Naive B cell (primary cell): ENCODE results near the gene LST1. TPM values are rescaled to one million over a fixed set of nuclear protein-coding genes. Genes with fewer than 3 reads are reported as not detected.

Experiments used
- ATAC-seq, 2 donors: fragments of 150-1000 bp; cut with Tn5 transposase; 2 replicates each; pipeline ENCODE4 v1.10.0; 2021; ENCODE audit warnings: low read depth in 2 of 2, mild to moderate bottlenecking in 2 of 2, moderate library complexity in 2 of 2
- DNase-seq: peaks from one replicate; pipeline ENCODE4 v3.0.0; 2022
- H3K27ac Mint-ChIP-seq, 6 donors: one replicate each; pipeline ENCODE4 v1.8.0; 2020 to 2022; ENCODE audit warnings: mild to moderate bottlenecking in 6 of 6, mixed read lengths in 6 of 6, moderate library complexity in 5 of 6, inconsistent platforms in 2 of 6
- H3K27me3 Mint-ChIP-seq, 3 donors: one replicate each; pipeline ENCODE4 v1.8.0; 2021 to 2022; ENCODE audit warnings: mixed read lengths in 3 of 3, mild to moderate bottlenecking in 1 of 3
- H3K36me3 Mint-ChIP-seq, 2 donors: one replicate each; pipeline ENCODE4 v1.8.0; 2020 to 2022; ENCODE audit warnings: mixed read lengths in 2 of 2, inconsistent platforms in 1 of 2, mild to moderate bottlenecking in 1 of 2
- H3K4me1 Mint-ChIP-seq, 3 donors: one replicate each; pipeline ENCODE4 v1.8.0; 2020 to 2022; ENCODE audit warnings: mixed read lengths in 3 of 3, inconsistent platforms in 1 of 3, mild to moderate bottlenecking in 1 of 3, moderate library complexity in 1 of 3
- H3K4me3 Mint-ChIP-seq, 8 donors: one replicate each; pipeline ENCODE4 v1.8.0; 2020 to 2022; ENCODE audit warnings: mild to moderate bottlenecking in 8 of 8, mixed read lengths in 8 of 8, moderate library complexity in 8 of 8, inconsistent platforms in 2 of 8
- H3K9me3 Mint-ChIP-seq, 7 donors: one replicate each; pipeline ENCODE4 v1.8.0; 2020 to 2022; ENCODE audit warnings: mixed read lengths in 7 of 7, mild to moderate bottlenecking in 5 of 7, inconsistent platforms in 2 of 7, moderate library complexity in 1 of 7
- polyA plus RNA-seq, 6 donors: library from polyadenylated mRNA; unstranded; fragments of 300-500 nt; fragmentation: Illumina TruSeq; gene quantifications; one replicate each; pipeline ENCODE4 v1.2.3, GENCODE V29; 2021; ENCODE audit warnings: low read depth in 6 of 6

The LST1 gene
- polyA plus RNA-seq, 6 donors from 2014 or later, result 28.2 to 78.2 (median 35.2) TPM

DNA sequence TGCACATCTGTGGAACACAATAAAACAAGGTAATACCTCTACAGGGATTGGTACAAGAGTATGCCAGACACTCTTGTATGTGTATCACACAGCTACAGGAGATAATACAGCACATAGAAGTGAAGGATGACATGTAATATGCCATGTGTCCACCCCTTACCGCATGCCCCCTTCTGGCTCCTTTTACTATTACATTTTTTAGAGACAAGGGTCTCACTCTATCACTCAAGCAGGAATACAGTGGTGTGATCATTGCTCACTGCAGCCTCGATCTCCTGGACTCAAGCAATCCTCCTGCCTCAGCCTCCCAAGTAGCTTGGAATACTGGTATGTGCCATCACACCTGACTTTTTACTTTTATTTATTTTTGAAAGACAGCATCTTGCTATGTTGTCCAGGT lies 10.9 kb downstream of the LST1 start:
- Mint-ChIP-seq H3K36me3 (no peaks in the 10 kb centered on the region), H3K9me3 (no peaks in the 10 kb centered on the region), H3K27ac (peak overlapping the region in 5 of 6 donors; percentile 29 to 79 (median 54)), H3K4me3 (peak overlapping the region; percentile 36 to 77 (median 60)), H3K4me1 (peaks cover 33 to 64% (median 51%) of the 10 kb centered on the region in 3 donors), H3K27me3 (no peaks in the 10 kb centered on the region)
- DNase-seq (peak; percentile 78), ATAC-seq (peak; percentile 77 to 78)

- Mint-ChIP-seq H3K27me3 (peaks cover 0 to 5% (median 0%) of the 10 kb centered on the region in 3 donors), H3K4me3 (no peak overlapping the region), H3K36me3 (no peaks in the 10 kb centered on the region), H3K9me3 (no peaks in the 10 kb centered on the region), H3K4me1 (peaks cover 0 to 6% (median 3%) of the 10 kb centered on the region in 3 donors), H3K27ac (no peak overlapping the region)
- ATAC-seq (no peak), DNase-seq (no peak)
Observed at GRCh38 chr6:31607317-31607716, 21.2 kb downstream of the LST1 start.

DNA sequence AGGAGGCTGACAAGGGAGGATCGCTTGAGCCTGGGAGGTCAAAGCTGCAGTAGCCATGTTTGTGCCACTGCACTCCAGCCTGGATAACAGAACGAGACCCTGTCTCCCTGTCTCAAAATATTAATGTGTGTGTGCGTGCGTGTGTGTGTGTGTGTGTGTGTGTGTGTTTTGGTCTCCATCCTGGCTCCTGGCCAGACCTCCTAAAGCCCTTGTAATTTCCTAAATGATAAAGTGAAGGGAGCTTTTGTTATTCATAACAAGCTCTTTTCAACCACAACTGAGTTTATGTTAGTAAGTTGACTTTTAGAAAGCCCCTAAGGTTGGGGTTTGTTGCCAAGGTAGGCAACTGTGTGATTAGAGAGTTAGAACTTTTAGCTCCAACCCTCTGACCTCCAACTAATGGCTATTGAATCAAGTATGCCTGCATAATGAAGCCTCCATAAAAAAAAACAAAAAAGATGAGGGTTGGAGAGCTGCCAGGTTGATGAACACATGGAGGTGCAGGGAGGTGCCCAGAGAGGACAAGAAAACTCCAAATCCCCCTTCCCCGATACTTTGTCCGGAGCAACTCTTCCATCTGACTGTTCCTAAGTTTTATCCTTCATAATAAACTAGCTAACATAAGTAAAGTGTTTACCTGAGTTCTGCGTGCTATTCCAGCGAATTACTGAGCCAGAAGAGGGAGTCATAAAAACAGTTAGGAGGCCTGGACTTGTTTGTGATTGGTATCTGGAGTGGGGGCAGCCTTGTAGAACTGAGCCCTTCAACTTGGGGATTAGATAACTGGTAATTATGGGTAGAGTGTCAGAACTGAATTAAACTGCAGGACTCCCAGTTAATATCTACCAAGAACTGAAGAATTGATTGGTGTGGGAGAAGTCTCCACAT lies 23.7 kb downstream of the LST1 start:
- no peak for DNase-seq
- Mint-ChIP-seq H3K9me3 (no peaks in the 10 kb centered on the region), H3K27ac (no peak overlapping the region), H3K4me1 (peaks cover 10 to 13% (median 11%) of the 10 kb centered on the region in 3 donors), H3K4me3 (no peak overlapping the region), H3K36me3 (no peaks in the 10 kb centered on the region), H3K27me3 (no peaks in the 10 kb centered on the region)
- no peak for ATAC-seq

DNA sequence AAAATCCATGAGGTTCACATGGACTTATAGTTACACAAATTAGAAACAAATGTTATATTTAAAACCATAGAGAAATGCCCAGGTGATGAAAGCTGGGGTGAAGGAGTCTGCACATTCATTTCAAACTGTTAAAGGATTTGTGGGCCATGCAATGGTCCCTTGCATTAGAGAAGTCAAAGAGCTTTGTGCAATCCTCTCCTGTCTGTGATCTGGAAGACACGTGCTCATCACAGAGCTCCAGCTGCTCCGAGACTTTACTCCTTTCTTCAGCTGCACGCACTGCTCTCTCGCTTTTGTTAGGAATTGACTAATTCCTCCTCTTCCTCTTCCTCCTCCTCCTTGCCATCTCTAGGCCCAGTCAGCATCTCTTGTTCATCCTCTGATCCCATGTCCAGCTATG lies 24.9 kb downstream of the LST1 start:
- H3K4me3 Mint-ChIP-seq, result no peak overlapping the region
- no peak for ATAC-seq
- H3K4me1 Mint-ChIP-seq, result peaks cover 22 to 25% (median 23%) of the 10 kb centered on the region in 3 donors
- no peaks in the 10 kb centered on the region for H3K36me3 Mint-ChIP-seq
- no peaks in the 10 kb centered on the region for H3K9me3 Mint-ChIP-seq
- H3K27me3 Mint-ChIP-seq, result no peaks in the 10 kb centered on the region
- peak overlapping the region in 1 of 6 donors; percentile 56 for H3K27ac Mint-ChIP-seq
- no peak for DNase-seq

- Mint-ChIP-seq H3K27ac (peak overlapping the region in 5 of 6 donors; percentile 40 to 92 (median 58)), H3K27me3 (no peaks in the 10 kb centered on the region), H3K9me3 (no peaks in the 10 kb centered on the region), H3K4me1 (peaks cover 29 to 34% (median 31%) of the 10 kb centered on the region in 3 donors), H3K36me3 (no peaks in the 10 kb centered on the region), H3K4me3 (peak overlapping the region in 4 of 8 donors; percentile 56 to 88 (median 80))
- peak; percentile 72 to 73 for ATAC-seq
- no peak for DNase-seq
Observed at GRCh38 chr6:31614075-31614619, 28.1 kb downstream of the LST1 start.

DNA sequence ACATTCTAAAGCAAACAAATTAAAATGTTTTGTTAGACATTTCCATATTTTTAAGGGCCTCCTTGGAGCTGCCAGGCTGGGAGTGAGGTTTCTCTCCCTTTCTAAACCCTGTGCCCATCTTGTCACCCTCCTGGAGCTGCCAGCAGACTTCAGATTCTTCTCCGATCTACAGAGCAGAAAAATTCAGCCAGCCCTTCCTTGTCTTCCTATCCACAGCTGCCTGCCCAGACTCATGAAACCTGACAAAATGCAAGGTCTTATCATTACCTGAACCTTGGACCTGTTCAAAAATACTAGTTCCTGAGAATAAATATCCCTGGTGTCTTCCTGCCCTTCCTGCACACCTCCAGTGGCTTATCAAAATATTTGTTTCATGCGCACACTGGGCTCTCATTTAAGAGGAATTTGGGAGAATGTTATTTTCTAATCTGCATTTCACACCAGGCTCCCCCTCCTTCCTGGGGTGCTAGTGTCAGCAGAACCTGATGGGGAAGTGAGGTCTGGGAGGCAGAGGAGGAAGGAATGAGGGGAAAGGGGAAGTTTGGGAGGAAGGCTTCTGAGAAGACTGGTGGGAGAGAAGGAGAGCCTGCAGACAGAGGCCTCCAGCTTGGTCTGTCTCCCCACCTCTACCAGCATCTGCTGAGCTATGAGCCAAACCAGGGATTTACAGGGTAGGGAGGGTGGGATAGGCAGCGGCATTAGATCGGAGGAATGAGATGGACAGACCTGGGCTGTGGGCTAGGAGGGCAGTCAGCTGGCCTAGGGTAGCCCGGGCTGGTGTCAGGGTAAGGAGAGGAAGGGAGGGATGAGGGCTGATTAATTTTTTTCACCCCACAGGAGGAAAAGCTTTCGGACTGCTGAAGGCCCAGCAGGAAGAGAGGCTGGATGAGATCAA lies 28.9 kb downstream of the LST1 start, which contains the start of gene AIF1:
Gene AIF1 (plus strand): TSS at position 551 of the 895 bp plus-strand sequence. CDS start 96 bp downstream, at position 647.
- DNase-seq, result no peak

DNA sequence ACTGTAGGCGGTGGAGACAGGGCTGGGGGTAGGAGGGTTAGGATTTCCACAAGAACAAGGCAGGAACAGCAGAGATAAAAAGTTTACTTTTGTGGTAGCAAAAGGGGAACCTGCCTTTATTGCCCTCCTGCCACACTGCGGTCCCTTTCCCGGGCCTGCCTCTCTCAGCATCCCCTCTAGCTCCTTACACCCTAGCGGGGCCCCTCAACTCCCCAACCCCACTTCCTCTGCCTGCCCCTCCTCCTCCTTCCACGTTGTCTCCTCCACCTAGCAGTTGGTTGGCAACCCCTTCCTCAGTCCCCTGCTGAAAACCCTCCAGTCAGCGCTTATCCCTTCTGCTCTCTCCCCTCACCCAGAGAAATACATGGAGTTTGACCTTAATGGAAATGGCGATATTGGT lies 29.7 kb downstream of the LST1 start:
- H3K9me3 Mint-ChIP-seq, result peaks cover 0 to 1% (median 0%) of the 10 kb centered on the region in 7 donors
- H3K4me3 Mint-ChIP-seq, result peak overlapping the region in 6 of 8 donors; percentile 55 to 74 (median 56)
- H3K36me3 Mint-ChIP-seq, result no peaks in the 10 kb centered on the region
- DNase-seq (peak; percentile 38), ATAC-seq (no peak)
- no peaks in the 10 kb centered on the region for H3K27me3 Mint-ChIP-seq
- H3K4me1 Mint-ChIP-seq, result peaks cover 29 to 44% (median 36%) of the 10 kb centered on the region in 3 donors
- H3K27ac Mint-ChIP-seq, result peak overlapping the region; percentile 60 to 81 (median 72)

More for the DNA sequence above, 28.9 kb downstream of the LST1 start, which contains the start of gene AIF1:
- no peaks in the 10 kb centered on the region for H3K9me3 Mint-ChIP-seq
- ATAC-seq, result peak; percentile 24 to 38
- no peaks in the 10 kb centered on the region for H3K27me3 Mint-ChIP-seq
- peaks cover 29 to 41% (median 31%) of the 10 kb centered on the region in 3 donors for H3K4me1 Mint-ChIP-seq
- H3K27ac Mint-ChIP-seq, result peak within 1 kb of the TSS; percentile 60 to 92 (median 86)
- no peaks in the 10 kb centered on the region for H3K36me3 Mint-ChIP-seq
- H3K4me3 Mint-ChIP-seq, result peak within 1 kb of the TSS; percentile 54 to 88 (median 68)

DNA sequence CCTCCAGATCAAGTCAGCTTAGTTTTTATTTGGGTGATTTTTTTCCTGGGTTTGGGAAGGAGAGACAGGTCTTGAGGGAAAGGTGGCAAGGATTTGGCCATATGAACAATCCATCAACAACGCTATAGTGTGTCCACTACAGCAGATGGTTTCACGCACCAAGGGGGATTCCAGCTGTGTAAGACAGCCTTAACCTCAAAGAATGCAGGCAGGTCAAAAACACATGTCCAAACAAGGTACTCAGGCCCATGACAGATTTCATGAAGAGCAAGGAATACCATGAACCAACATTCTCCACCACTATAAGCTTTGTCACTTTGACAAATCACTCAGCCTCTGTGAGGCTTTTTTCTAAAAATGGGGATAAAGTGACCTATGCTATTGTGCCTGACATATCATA lies 30.9 kb downstream of the LST1 start:
- Mint-ChIP-seq H3K27me3 (no peaks in the 10 kb centered on the region), H3K27ac (no peak overlapping the region), H3K4me3 (peak overlapping the region in 1 of 8 donors; percentile 63), H3K36me3 (no peaks in the 10 kb centered on the region), H3K4me1 (peaks cover 39 to 55% (median 43%) of the 10 kb centered on the region in 3 donors), H3K9me3 (peaks cover 0 to 1% (median 0%) of the 10 kb centered on the region in 7 donors)
- ATAC-seq (no peak), DNase-seq (no peak)

GRCh38 chr6:31619805-31620585 lies 33.9 kb downstream of the LST1 start:
- peaks cover 35 to 52% (median 37%) of the 10 kb centered on the region in 3 donors for H3K4me1 Mint-ChIP-seq
- H3K27ac Mint-ChIP-seq, result peak overlapping the region; percentile 91 to 100 (median 97)
- H3K27me3 Mint-ChIP-seq, result no peaks in the 10 kb centered on the region
- peaks cover 0 to 1% (median 0%) of the 10 kb centered on the region in 7 donors for H3K9me3 Mint-ChIP-seq
- DNase-seq, result peak; percentile 94
- H3K4me3 Mint-ChIP-seq, result peak overlapping the region; percentile 74 to 98 (median 92)
- H3K36me3 Mint-ChIP-seq, result no peaks in the 10 kb centered on the region
- ATAC-seq, result peak; percentile 79 to 80

- peaks cover under 1 to 1% of the 10 kb centered on the region in 2 donors for H3K36me3 Mint-ChIP-seq
- peaks cover 27 to 46% (median 29%) of the 10 kb centered on the region in 3 donors for H3K4me1 Mint-ChIP-seq
- DNase-seq, result no peak
- peak within 1 kb of the TSS; percentile 74 to 98 (median 92) for H3K4me3 Mint-ChIP-seq
- peak within 1 kb of the TSS; percentile 91 to 100 (median 97) for H3K27ac Mint-ChIP-seq
- peak; percentile 28 to 29 for ATAC-seq
- H3K9me3 Mint-ChIP-seq, result peaks cover 0 to 1% (median 0%) of the 10 kb centered on the region in 7 donors
- H3K27me3 Mint-ChIP-seq, result no peaks in the 10 kb centered on the region
Observed at GRCh38 chr6:31620586-31621319, 34.7 kb downstream of the LST1 start, which contains the start of gene PRRC2A. Gene PRRC2A (plus strand): TSS chr6:31620715. CDS start chr6:31622790, 2,075 bp downstream.

- Mint-ChIP-seq H3K27me3 (no peaks in the 10 kb centered on the region), H3K36me3 (peaks cover 7 to 8% of the 10 kb centered on the region in 2 donors), H3K4me1 (peaks cover 21 to 40% (median 25%) of the 10 kb centered on the region in 3 donors), H3K9me3 (peaks cover 0 to 1% (median 0%) of the 10 kb centered on the region in 7 donors), H3K4me3 (peak overlapping the region; percentile 74 to 98 (median 90)), H3K27ac (peak overlapping the region; percentile 78 to 99 (median 93))
- no peak for DNase-seq
- no peak for ATAC-seq
Observed at GRCh38 chr6:31621320-31621939, 35.4 kb downstream of the LST1 start.
